H9 (cell line): ENCODE data around the gene LDB2. TPM values are rescaled to one million over a fixed set of nuclear protein-coding genes. Genes with fewer than 3 reads are reported as not detected.

Experiments used
- DNase-seq: peaks from one replicate; pipeline ENCODE4 v3.0.0-alpha.2; 2017
- H2AFZ ChIP-seq: one replicate; pipeline ENCODE4 v1.6.1; 2013; ENCODE audit warnings: mild to moderate bottlenecking, low read length, control low read depth, moderate library complexity
- H2AK5ac ChIP-seq: 2 replicates; pipeline ENCODE4 v1.6.1; 2013; ENCODE audit warnings: low read length, control low read depth, mixed read lengths; ENCODE audit not compliant: insufficient read length
- H2BK120ac ChIP-seq: one replicate; pipeline ENCODE4 v1.6.1; 2013; ENCODE audit warnings: low read depth, mild to moderate bottlenecking, low read length, control low read depth, inconsistent platforms; ENCODE audit not compliant: poor library complexity, severe bottlenecking
- H2BK12ac ChIP-seq: 2 replicates; pipeline ENCODE4 v1.6.1; 2013; ENCODE audit warnings: low read length, control low read depth, mixed read lengths, low read depth; ENCODE audit not compliant: insufficient read length
- H2BK15ac ChIP-seq: 2 replicates; pipeline ENCODE4 v1.6.1; 2013; ENCODE audit warnings: low read depth, low read length, control low read depth
- H2BK20ac ChIP-seq: one replicate; pipeline ENCODE4 v1.6.1; 2013; ENCODE audit warnings: low read depth, mild to moderate bottlenecking, low read length, control low read depth, inconsistent platforms; ENCODE audit not compliant: poor library complexity, severe bottlenecking
- H2BK5ac ChIP-seq: 2 replicates; pipeline ENCODE4 v1.6.1; 2013; ENCODE audit warnings: low read length, control low read depth, mixed read lengths; ENCODE audit not compliant: insufficient read length
- H3K14ac ChIP-seq: 2 replicates; pipeline ENCODE4 v1.6.1; 2013; ENCODE audit warnings: low read length, control low read depth; ENCODE audit not compliant: insufficient read depth
- H3K18ac ChIP-seq: 2 replicates; pipeline ENCODE4 v1.6.1; 2013; ENCODE audit warnings: low read depth, mild to moderate bottlenecking, mixed read lengths, low read length, control low read depth; ENCODE audit not compliant: insufficient read length
- H3K23ac ChIP-seq: 2 replicates; pipeline ENCODE4 v1.6.1; 2013; ENCODE audit warnings: low read length, control low read depth, mixed read lengths, low read depth; ENCODE audit not compliant: insufficient read length
- H3K23me2 ChIP-seq: 2 replicates; pipeline ENCODE4 v1.6.1; 2013; ENCODE audit warnings: low read depth, mild to moderate bottlenecking, mixed read lengths, low read length, control low read depth; ENCODE audit not compliant: insufficient read length, poor library complexity, severe bottlenecking
- H3K27ac ChIP-seq: 2 replicates; pipeline ENCODE4 v1.5.1; 2013; ENCODE audit warnings: low read length, control low read depth, mixed read lengths, low read depth; ENCODE audit not compliant: insufficient read length
- H3K27me3 ChIP-seq: 2 replicates; pipeline ENCODE4 v1.6.1; 2013; ENCODE audit warnings: low read length, control low read depth, inconsistent platforms; ENCODE audit not compliant: insufficient read depth
- H3K4ac ChIP-seq: 2 replicates; pipeline ENCODE4 v1.6.1; 2013; ENCODE audit warnings: low read depth, mild to moderate bottlenecking, control low read depth, inconsistent platforms, low read length, moderate library complexity
- H3K4me1 ChIP-seq: 2 replicates; pipeline ENCODE4 v1.6.1; 2013; ENCODE audit warnings: low read length, control low read depth, inconsistent platforms; ENCODE audit not compliant: insufficient read depth
- H3K4me2 ChIP-seq: 2 replicates; pipeline ENCODE4 v1.6.1; 2013; ENCODE audit warnings: low read length, control low read depth, mixed read lengths; ENCODE audit not compliant: insufficient read length, insufficient read depth
- H3K56ac ChIP-seq: 2 replicates; pipeline ENCODE4 v1.6.1; 2013; ENCODE audit warnings: low read depth, mild to moderate bottlenecking, mixed read lengths, low read length, control low read depth; ENCODE audit not compliant: insufficient read length
- H3K79me1 ChIP-seq: 2 replicates; pipeline ENCODE4 v1.6.1; 2013; ENCODE audit warnings: low read depth, mild to moderate bottlenecking, moderate library complexity, low read length, control low read depth, inconsistent platforms; ENCODE audit not compliant: insufficient read depth, poor library complexity, severe bottlenecking
- H3K79me2 ChIP-seq: 2 replicates; pipeline ENCODE4 v1.6.1; 2013; ENCODE audit warnings: low read length, control low read depth, inconsistent platforms; ENCODE audit not compliant: insufficient read depth
- H3K9ac ChIP-seq: 2 replicates; pipeline ENCODE4 v1.6.1; 2013; ENCODE audit warnings: low read length, control low read depth, mixed read lengths; ENCODE audit not compliant: insufficient read length; ENCODE audit errors: extremely low read depth
- H3K9me3 ChIP-seq: one replicate; pipeline ENCODE4 v1.6.1; 2013; ENCODE audit warnings: low read depth, low read length, inconsistent platforms; ENCODE audit not compliant: control insufficient read depth
- H3T11ph ChIP-seq: one replicate; pipeline ENCODE4 v1.6.1; 2013; ENCODE audit warnings: mild to moderate bottlenecking, low read length, control low read depth, inconsistent platforms
- H4K20me1 ChIP-seq: one replicate; pipeline ENCODE4 v1.6.1; 2013; ENCODE audit not compliant: control insufficient read depth, insufficient read length, insufficient read depth
- H4K5ac ChIP-seq: 2 replicates; pipeline ENCODE4 v1.6.1; 2013; ENCODE audit warnings: low read depth, mild to moderate bottlenecking, mixed read lengths, low read length, control low read depth; ENCODE audit not compliant: insufficient read length
- H4K8ac ChIP-seq: replicated peaks from 2 replicates; pipeline ENCODE4 v1.6.1; 2013; ENCODE audit warnings: low read length, control low read depth, mixed read lengths, low read depth; ENCODE audit not compliant: insufficient read length
- H4K91ac ChIP-seq: 2 replicates; pipeline ENCODE4 v1.6.1; 2013; ENCODE audit warnings: low read depth, mild to moderate bottlenecking, moderate library complexity, mixed read lengths, low read length, control low read depth; ENCODE audit not compliant: insufficient read length
- H3K27ac Mint-ChIP-seq, 3 experiments: 2 replicates in 2 of 3; 3 replicates in 1 of 3; pipeline ENCODE4 v1.8.0; 2020 to 2021; ENCODE audit warnings: mixed read lengths in 3 of 3, mild to moderate bottlenecking in 1 of 3, moderate library complexity in 1 of 3
- H3K27me3 Mint-ChIP-seq: 2 replicates; pipeline ENCODE4 v1.8.0; 2021; ENCODE audit warnings: low read depth, mild to moderate bottlenecking, moderate library complexity, mixed read lengths
- H3K36me3 Mint-ChIP-seq, 3 experiments: 2 replicates in 2 of 3; 3 replicates in 1 of 3; pipeline ENCODE4 v1.8.0; 2020 to 2021; ENCODE audit warnings: low read depth in 3 of 3, mixed read lengths in 3 of 3; ENCODE audit not compliant: insufficient read depth in 1 of 3
- H3K4me1 Mint-ChIP-seq, 2 experiments: 2 replicates each; pipeline ENCODE4 v1.8.0; 2020; ENCODE audit warnings: mixed read lengths in 2 of 2
- H3K4me3 Mint-ChIP-seq, 2 experiments: 2 replicates in 1 of 2; 3 replicates in 1 of 2; pipeline ENCODE4 v1.8.0; 2020 to 2021; ENCODE audit warnings: mild to moderate bottlenecking in 2 of 2, mixed read lengths in 2 of 2, moderate library complexity in 1 of 2
- H3K9me3 Mint-ChIP-seq, 2 experiments: 2 replicates in 1 of 2; 3 replicates in 1 of 2; pipeline ENCODE4 v1.8.0; 2020; ENCODE audit warnings: mild to moderate bottlenecking in 2 of 2, mixed read lengths in 2 of 2, moderate library complexity in 1 of 2
- CTCF ChIP-seq: fragments of 200-600 bp; sonication (generic); conservative IDR thresholded peaks from 3 replicates; pipeline ENCODE4 v1.8.0; 2021; ENCODE audit warnings: antibody characterized with exemption, mild to moderate bottlenecking
- WGBS: extraction: QIAGEN DNeasy Blood & Tissue Kit; methylation state at CpG from one replicate; pipeline ENCODE4 v1.1.7; 2013; ENCODE audit warnings: missing lambda C conversion rate, low lambda C conversion rate, mixed read lengths; ENCODE audit not compliant: insufficient read length; ENCODE audit errors: extremely low coverage; 5-methylcytosine and 5-hydroxymethylcytosine counted together
- total RNA-seq: library from RNA; stranded (reverse); gene quantifications from 2 replicates; pipeline ENCODE4 v1.2.1, GENCODE V29; 2021

The LDB2 gene
- total RNA-seq, 1 experiment from 2014 or later: 22.5 TPM

GRCh38 chr4:16670727-16671126 is 227.7 kb downstream of the LDB2 start:
- no peak overlapping the region for H3K4me3 Mint-ChIP-seq
- Histone ChIP-seq H2BK120ac (no peak overlapping the region), H3K79me1 (no peaks in the 10 kb centered on the region), H3T11ph (no peak overlapping the region), H2AK5ac (no peak overlapping the region), H3K27ac (no peak overlapping the region), H3K27me3 (no peaks in the 10 kb centered on the region), H4K8ac (no peak overlapping the region), H3K56ac (no peak overlapping the region), H2BK20ac (no peak overlapping the region), H3K23ac (no peak overlapping the region), H2BK15ac (no peak overlapping the region), H2AFZ (no peak overlapping the region), H2BK5ac (no peak overlapping the region), H2BK12ac (no peak overlapping the region), H3K14ac (no peak overlapping the region), H3K23me2 (no peaks in the 10 kb centered on the region), H4K91ac (no peak overlapping the region), H3K4ac (no peak overlapping the region), H3K18ac (no peak overlapping the region), H4K5ac (no peak overlapping the region), H4K20me1 (no peaks in the 10 kb centered on the region), H3K4me1 (peaks cover 2% of the 10 kb centered on the region; the same call in 1 of the 2 replicates), H3K4me2 (no peak overlapping the region), H3K9ac (no peak overlapping the region), H3K9me3 (no peaks in the 10 kb centered on the region), H3K79me2 (0 out of 2 replicates have a peak, but pooled peaks cover 5% of the 10 kb centered on the region)
- DNase-seq: no peak
- peaks cover 18 to 23% of the 10 kb centered on the region in 2 experiments for H3K4me1 Mint-ChIP-seq
- H3K36me3 Mint-ChIP-seq: peaks cover 0 to 4% (median under 1%) of the 10 kb centered on the region in 3 experiments; a peak in 4 of 7 replicates
- TF ChIP-seq CTCF: no peak
- no CpG with 5 or more reads among the region's 1 CpG for WGBS
- no peaks in the 10 kb centered on the region for H3K9me3 Mint-ChIP-seq
- H3K27me3 Mint-ChIP-seq: no peaks in the 10 kb centered on the region
- no peak overlapping the region for H3K27ac Mint-ChIP-seq
